ENCODE results near the gene OR1I1.

The OR1I1 gene

GRCh38 chr19:15120135-15121026, 38.4 kb downstream of the OR1I1 start:
- DNase-seq: no peak

GRCh38 chr19:15122331-15123030, 40.5 kb downstream of the OR1I1 start:
- DNase-seq: no peak

- DNase-seq: no peak
Observed at GRCh38 chr19:15123031-15123890, 41.2 kb downstream of the OR1I1 start.

GRCh38 chr19:15123900-15124299, 41.9 kb downstream of the OR1I1 start:
- DNase-seq: no peak

GRCh38 chr19:15124572-15125231, 42.7 kb downstream of the OR1I1 start:
- no peak for DNase-seq

- DNase-seq: peak; percentile 99
Observed at GRCh38 chr19:15125232-15126067, 43.4 kb downstream of the OR1I1 start.

- no peak for DNase-seq
Observed at GRCh38 chr19:15126131-15126910, 44.3 kb downstream of the OR1I1 start.

- no peak for DNase-seq
Observed at GRCh38 chr19:15128162-15128770, 46.3 kb downstream of the OR1I1 start.

- peak; percentile 72 for DNase-seq
Observed at GRCh38 chr19:15129856-15130585, 48.0 kb downstream of the OR1I1 start.

- no peak for DNase-seq
Observed at GRCh38 chr19:15136234-15136954, 54.4 kb downstream of the OR1I1 start.

GRCh38 chr19:15137777-15138176, 55.8 kb downstream of the OR1I1 start:
- DNase-seq: no peak

- DNase-seq: no peak
Observed at GRCh38 chr19:15138427-15138826, 56.4 kb downstream of the OR1I1 start.

GRCh38 chr19:15141143-15141542, 59.1 kb downstream of the OR1I1 start:
- no peak for DNase-seq

GRCh38 chr19:15142313-15142712, 60.3 kb downstream of the OR1I1 start:
- no peak for DNase-seq

Measured in stimulated activated CD4-positive, alpha-beta T cell treated with anti-CD3 and anti-CD28 coated beads, Interleukin-15, amount 100 ng/mL, for 24 hours (primary cell).